HL-60 (cell line): ENCODE measurements around the gene TRERF1.

Experiments used
- CTCF ChIP-seq: IDR thresholded peaks from one replicate; pipeline ENCODE4 v1.5.1; 2011; ENCODE audit warnings: low read length, control low read depth, inconsistent platforms; ENCODE audit not compliant: insufficient read depth
- GABPA ChIP-seq: IDR thresholded peaks from 2 replicates; pipeline ENCODE4 v1.6.1; 2012; ENCODE audit warnings: low read depth
- POLR2AphosphoS5 ChIP-seq: IDR thresholded peaks from 2 replicates; pipeline ENCODE4 v1.6.1; 2012; ENCODE audit warnings: low read depth
- SPI1 ChIP-seq: IDR thresholded peaks from 2 replicates; pipeline ENCODE4 v1.6.1; 2012; ENCODE audit warnings: low read depth, mild to moderate bottlenecking, borderline replicate concordance
- TF ChIP-seq, protein P1 (sequence below): IDR thresholded peaks from 2 replicates; pipeline ENCODE4 v1.6.1; 2012; ENCODE audit warnings: low read depth; ENCODE audit not compliant: insufficient replicate concordance

DNA sequence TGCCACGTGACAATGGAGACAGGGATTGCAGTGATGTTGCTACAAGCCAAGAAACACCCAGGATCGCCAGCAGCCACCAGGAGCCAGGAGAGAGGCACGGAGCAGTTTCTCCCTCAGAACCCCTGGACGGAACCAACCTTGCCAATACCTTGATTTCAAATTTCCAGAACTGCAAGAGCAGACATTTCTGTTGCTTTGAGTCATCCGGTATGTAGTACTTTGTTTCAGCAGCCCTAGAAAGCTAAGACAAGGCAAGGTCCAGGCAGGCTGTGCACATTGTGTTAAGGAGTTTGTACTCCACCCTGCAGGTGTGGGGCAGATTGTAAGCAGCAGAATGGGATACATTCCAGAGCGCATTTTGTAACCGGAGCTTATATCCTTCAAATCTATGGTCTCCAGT is 48.3 kb downstream of the TRERF1 start:
- TF ChIP-seq, protein P1, sequence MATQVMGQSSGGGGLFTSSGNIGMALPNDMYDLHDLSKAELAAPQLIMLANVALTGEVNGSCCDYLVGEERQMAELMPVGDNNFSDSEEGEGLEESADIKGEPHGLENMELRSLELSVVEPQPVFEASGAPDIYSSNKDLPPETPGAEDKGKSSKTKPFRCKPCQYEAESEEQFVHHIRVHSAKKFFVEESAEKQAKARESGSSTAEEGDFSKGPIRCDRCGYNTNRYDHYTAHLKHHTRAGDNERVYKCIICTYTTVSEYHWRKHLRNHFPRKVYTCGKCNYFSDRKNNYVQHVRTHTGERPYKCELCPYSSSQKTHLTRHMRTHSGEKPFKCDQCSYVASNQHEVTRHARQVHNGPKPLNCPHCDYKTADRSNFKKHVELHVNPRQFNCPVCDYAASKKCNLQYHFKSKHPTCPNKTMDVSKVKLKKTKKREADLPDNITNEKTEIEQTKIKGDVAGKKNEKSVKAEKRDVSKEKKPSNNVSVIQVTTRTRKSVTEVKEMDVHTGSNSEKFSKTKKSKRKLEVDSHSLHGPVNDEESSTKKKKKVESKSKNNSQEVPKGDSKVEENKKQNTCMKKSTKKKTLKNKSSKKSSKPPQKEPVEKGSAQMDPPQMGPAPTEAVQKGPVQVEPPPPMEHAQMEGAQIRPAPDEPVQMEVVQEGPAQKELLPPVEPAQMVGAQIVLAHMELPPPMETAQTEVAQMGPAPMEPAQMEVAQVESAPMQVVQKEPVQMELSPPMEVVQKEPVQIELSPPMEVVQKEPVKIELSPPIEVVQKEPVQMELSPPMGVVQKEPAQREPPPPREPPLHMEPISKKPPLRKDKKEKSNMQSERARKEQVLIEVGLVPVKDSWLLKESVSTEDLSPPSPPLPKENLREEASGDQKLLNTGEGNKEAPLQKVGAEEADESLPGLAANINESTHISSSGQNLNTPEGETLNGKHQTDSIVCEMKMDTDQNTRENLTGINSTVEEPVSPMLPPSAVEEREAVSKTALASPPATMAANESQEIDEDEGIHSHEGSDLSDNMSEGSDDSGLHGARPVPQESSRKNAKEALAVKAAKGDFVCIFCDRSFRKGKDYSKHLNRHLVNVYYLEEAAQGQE = no peak
- TF ChIP-seq POLR2AphosphoS5 = no peak
- no peak for TF ChIP-seq CTCF
- no peak for TF ChIP-seq GABPA
- TF ChIP-seq SPI1 = no peak
